HPDE6-E6E7 (cell line): ENCODE results near the gene FLRT1.
A peak's percentile ranks its signal among the peaks of the same experiment; 100 is the strongest.

ENCODE experiments used
- DNase-seq: peaks from one replicate; pipeline ENCODE4 v3.0.0; 2011; ENCODE audit warnings: missing footprints; ENCODE audit errors: extremely low spot score

Gene FLRT1

DNA sequence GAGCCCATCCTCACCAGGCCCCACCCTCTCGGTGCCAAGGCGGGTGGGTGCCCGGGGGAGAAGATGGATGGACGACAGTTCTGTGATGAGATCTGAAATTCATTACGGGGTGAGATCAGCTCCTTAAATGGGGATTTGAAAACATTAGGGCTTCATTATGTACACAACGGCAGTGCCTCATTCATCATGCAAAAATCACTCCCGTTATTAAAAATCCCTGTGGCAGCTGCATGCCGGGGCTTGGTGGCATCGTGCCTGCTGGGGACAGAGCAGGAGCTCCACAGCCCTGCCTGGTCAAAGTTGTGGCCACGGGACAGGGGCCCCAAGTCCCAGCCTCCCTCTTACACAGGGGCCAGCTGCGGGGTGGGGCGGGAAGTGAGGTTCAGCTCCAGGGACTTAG lies 29.3 kb upstream of the FLRT1 start:
- no peak for DNase-seq

DNA sequence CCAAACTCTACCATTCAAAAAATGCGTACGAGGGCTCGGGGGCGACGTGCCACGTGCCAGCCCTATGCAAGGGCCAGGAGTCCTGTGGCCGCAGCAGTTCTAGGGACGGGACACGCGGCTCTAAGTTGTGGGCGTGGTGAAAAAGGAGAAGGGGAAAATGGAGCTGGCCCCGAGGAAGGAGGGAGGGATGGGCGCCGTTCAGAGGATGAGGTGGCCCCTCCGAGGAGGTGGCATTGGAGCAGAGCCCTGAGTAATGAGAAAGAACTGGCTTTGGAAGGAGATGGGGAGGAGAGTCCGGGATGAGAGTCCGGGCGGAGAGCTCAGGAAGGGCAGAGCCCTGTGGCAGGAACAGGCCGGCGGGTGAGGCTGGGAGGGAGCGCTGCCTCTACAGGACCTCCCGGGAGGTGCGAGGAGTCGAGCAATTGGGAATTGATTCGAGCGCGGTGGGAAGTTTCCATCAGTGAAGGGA lies 28.5 kb upstream of the FLRT1 start:
- DNase-seq = no peak

DNA sequence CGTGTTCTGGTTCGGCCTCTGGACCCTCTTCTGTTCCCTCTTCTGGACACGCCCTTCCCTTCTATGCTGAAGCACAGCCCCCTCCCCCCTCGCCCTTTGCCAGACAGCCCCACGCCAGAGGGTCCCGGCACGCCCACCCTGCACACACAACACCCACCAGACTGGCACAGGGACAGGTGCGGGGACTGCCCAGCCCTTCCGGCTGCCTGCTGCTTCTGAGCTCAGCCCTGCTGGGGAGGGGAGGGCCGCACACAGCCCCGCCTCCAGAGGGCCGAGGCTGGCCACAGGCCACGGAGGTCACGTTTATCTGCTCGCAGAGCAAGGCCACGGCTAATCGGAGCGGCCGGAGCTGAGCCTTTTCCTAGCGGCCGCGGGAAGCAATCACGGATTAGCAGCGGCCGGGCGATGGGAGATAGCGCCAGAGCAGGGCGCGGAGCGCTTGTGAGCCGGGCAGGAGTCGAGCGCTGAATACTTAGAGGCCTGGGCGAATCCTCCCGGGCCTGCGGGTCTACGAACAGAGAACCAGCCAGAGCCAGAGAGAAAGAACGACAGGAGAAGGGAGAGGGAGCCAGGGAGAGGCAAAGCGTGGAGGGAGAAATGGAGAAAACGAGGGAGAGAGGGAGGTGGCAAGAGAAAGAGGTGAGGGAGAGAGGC lies 28.0 kb upstream of the FLRT1 start:
- no peak for DNase-seq

DNA sequence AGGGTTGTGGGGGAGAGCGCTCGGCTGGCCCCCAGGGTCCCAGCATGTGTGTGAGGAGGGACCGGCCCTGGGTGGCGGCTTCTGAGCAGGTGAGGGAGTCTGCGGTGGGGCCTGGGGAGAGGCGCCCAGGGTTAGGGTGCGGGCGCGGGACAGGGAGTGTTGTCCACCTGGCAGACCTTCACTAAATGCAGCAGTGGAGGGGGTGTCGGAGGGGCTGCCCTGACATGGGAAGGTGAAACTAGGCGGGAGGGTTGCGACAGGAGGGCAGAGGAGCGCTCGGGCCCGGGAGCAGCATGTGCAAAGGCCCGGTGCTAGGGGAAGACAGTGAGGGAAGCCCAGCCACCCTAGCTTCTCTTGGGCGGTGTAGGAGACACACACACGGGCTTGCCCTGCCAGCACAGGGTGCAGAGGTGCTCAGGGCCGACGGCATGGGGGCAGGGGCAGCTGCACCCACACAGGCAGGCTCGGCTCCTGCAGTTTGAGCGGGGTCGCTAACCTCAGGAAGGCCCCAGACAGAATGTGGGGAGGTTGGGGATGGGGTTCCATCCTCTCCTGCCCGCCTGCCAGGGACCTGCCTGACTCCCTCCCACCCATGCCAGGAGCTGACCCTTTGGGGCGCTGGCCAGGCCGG lies 27.3 kb upstream of the FLRT1 start:
- no peak for DNase-seq

DNA sequence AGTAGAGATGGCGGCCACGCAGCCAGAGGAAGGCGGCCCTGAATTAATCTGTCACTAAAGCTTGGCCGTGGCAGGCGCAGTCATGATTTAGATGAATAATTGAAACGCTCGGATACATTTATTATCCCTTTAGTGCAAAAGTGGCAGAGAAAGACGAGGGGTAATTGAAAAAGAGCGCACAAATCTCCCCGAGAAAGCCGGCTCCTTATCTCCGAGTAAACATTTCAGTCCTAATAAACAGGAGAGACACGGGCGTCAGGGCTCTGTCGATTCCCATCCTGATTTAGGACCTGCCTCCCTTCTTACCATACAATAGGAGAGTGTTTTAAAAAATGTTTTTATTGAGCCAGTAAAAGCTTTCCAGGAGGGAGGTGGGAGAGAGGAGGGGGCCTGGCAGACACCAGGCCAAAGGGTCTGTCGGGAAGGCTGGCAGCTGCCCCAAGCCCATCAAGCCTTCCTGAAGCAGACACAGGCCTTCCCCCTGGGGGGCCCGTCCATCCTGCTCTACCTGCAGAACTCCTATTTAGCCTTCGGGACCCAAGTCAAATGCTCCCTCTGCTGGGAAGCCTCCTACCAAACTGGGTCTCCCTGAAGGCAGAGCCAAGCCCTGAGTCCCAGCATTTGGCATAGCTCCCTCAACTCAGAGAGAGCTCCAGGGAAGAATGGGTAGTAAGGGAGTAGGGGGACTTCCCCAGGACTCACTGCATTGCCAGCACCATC lies 26.7 kb upstream of the FLRT1 start:
- DNase-seq = no peak

DNA sequence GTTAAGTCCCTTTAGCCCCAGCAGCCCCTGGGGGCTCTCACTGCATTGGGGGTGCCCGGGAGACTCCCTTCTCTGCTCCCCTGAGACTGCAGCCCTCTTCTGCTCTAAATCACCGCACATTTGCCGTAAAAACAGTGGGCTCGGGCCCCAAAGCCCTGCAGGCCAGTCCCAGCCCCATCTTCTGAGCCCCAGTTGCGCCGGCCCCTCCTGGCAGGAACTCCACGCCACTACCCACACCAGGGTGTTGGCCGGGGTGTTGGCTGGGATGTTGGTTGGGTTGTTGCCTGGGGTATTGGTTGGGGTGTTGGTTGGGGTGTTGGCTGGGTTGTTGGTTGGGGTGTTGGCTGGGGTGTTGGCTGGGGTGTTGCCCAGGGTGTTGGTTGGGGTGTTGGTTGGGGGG lies 26.0 kb upstream of the FLRT1 start:
- DNase-seq = no peak

DNA sequence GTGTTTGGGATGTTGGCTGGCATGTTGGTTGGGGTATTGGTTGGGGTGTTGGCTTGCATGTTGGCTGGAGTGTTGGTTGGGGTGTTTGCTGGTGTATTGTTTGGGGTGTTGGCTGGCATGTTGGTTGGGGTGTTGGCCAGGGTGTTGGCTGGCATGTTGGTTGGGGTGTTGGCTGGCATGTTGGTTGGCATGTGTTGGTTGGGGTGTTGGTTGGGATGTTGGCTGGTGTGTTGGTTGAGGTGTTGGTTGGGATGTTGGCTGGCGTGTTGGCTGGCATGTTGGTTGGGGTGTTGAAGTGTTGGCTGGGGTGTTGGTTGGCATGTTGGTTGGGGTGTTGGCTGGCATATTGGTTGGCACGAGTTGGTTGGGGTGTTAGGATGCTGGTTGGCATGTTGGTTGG lies 24.9 kb upstream of the FLRT1 start:
- DNase-seq = no peak

DNA sequence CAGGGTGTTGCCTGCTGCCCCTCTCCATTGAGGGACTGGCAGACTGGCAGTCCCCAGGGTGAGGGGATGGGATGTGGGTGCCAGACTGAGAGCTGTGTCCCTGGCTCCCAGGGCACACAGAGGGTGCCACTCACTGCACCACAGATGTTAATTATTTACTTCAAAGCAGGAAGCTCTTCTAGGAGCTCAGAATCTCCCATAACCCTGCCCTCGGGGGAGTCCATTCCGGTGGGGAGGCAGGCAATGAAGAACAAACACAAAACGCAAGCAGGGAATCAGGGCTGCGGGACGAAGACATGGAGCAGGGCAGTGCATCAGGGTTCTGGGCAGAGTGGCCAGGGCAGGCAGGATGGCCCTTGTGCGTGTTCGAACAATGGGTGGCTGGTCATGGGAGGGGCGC lies 24.4 kb upstream of the FLRT1 start:
- DNase-seq = no peak

DNA sequence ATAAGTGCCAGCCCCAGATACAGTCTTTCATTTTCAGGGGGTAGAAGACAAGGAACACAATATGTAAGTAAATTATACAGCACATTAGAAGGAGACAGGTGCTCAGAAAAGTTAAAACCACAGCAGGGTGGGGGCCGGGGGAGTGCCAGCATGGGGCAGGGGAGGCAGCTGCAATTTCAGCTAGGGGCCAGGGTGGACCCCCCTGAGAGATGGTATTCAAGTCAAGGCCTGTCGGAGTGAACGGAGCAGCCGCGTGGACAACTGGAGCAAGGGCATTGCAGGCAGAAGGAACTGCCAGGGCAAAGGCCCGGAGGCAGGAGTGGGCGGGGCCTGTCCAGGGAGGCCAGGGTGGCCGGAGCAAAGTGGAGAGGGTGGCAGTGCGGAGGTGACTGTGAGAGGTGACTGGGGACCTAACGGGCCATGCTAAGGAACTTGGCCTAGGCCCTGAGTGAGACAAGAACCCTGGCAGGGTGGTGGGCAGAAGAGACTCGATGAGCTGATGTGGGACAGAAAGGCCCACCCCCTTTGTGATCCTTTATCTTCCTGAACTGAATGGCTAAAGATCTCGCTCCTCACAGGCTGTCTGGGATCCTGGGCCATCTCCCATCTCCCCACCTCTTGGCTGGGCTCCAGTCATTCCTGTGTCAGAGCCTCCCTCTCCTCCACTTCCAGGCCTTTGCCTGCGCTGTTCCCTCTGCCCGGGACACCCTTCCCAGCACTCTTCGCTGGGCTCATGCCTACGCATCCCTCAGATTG lies 22.4 kb upstream of the FLRT1 start:
- DNase-seq = no peak

DNA sequence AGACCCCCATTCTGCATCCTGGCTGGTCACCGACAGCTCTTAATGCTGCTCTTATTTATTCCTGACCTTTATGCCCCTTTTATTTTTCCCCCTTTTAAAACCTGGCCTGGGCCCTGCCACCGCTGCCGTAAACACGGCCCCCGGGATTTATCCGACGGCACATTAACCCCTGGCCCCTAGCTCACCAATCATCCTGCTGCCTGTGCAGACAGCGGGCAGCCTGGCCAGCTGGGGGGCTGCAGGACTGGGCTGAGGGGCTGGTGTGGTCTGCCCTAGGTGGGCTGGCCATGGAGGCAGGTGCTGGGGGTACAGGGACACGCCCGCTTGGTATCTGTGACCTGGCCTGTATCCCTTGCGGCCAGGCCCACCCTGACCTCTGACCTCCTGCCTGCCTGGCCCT lies 21.4 kb upstream of the FLRT1 start:
- no peak for DNase-seq

DNA sequence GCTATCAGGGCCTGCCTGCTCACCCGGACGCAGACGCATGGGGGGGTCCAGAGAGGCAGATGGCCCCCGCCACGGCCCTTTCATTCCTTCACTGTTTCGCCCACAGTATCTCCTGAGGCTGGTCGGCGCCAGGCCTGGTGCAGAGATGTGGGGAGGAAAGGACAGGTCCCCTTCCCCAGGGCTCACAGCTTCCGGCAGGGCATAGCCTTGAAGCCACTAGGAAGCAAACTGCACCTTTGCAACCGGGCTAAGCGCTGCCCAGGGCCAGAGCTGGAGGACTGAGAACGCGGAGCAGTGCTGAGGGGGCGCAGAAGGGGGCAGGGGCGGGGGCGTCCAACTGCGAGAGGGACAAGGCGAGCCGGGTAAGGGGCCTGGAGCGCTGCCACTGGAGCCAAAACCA lies 20.2 kb upstream of the FLRT1 start:
- DNase-seq = no peak

DNA sequence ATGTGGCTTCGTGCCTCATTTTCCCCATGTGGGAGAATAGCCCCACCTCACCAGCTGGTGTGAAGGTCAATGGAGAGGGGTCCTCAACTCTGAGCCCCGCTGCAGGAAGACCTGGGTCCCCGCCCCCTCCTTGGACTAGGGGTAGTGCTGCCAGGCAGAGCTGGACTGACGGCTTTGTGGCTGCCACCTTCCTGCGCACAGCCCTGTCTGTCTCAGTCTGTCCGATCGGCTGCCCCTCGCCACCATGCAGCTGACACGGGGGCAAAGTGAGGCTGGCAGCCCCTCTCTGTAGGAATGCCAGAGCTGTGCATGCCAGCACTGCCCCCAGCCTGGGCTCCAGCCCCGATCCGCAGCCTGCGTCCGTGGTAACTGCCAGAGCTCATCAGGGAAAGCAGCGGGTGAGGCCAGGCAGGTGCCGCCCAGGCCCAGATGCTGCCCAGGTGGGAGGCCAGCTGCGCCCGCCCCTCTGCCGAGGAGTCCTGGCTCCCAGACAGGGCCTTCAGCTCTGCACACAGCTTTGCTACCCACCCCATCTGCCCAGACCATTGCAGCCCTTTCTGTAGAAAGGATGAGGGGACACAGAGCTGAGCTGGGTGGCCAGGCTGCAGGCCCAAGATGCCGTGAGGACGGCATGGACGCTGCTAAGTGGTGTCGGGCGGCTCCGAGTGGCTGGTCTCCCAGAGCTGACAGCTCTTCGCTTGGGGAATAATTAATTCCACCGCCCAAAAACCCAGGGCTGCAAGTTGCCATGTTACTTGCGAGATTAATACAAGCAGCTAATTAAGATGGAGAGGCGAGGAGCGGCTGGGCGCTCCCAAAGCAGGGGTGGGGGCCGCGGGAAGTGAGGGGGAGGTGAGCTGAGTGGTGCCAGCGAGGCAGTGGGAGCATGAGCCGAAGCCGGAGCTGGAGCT lies 19.5 kb upstream of the FLRT1 start:
- no peak for DNase-seq

DNA sequence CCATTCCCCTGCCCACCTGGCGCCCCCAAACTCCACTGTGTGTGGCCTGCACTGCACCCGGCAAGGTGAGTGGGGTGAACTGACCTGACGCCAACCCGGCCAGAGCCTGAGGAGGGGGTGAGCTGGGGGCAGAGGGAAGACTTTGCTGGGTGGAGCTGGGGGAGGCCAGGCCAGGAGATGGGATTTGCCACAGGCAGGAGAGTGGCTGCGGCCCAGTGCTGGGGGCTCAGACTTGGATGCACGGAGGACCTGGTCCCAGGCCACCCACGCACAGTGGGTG lies 17.8 kb upstream of the FLRT1 start:
- no peak for DNase-seq

DNA sequence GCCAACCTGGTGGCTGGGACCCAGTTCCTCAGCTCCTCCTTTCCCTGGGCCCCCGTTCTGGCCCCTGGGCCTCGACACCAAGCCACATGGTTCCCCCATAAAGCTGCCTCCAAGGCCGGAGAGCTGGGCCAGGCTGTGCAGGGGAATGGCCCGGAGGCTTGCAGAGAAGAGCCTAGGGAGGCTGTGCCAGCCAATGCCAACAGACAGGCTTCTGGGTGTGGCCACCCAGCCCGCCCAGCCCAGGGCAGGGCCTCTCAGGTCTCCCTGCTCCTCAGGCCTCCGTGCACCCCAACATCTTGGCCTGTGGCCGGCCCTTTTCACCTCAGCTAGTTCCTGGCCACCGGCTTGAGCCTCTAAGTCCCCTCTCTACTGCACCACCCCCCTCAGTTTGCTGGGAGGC lies 17.4 kb upstream of the FLRT1 start:
- no peak for DNase-seq

DNA sequence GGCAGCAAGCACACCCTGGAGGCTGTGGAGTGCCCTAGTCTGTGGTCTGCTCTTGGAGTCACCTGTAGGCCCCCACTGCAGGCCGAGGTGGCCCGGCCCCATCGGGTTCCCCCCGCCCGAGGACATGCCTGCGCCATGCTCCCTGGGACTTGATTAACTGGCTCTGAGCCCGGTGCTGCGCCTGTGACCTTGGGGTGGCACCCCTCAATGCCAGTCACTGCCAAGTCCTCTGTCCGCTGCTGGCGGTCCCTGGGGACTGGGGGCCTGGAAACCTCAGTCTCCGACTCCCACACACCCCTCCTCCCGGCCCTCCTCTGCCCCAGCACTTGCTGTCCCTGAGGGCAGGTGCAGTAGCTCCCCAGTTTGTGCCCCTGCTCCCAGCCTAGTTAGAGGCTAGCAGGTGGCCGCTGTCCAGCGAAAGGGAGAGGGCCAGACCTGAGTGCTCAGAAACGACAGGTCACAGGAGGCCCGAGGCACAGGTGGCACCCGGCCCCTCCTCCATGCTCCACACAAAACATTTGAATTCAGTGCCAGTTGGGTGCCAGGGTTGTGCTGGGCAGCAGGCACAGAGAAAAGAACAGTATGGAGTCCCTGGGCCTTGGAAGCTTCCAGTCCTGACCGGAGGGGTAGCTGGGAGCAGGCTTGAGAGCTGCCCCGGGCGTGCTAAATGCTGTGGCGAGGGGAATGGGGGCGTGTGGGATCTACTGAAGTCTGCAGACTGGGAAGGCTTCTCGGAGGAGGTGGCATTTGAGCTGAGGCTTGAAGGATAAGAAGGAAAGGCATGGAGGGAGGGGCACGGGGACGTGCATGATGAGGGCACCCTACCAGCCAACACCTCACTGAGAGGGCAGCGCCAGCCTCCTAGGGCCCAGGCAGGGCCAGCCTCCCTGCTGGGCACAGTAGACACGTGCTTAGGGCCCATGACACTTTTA lies 16.4 kb upstream of the FLRT1 start:
- DNase-seq = no peak

DNA sequence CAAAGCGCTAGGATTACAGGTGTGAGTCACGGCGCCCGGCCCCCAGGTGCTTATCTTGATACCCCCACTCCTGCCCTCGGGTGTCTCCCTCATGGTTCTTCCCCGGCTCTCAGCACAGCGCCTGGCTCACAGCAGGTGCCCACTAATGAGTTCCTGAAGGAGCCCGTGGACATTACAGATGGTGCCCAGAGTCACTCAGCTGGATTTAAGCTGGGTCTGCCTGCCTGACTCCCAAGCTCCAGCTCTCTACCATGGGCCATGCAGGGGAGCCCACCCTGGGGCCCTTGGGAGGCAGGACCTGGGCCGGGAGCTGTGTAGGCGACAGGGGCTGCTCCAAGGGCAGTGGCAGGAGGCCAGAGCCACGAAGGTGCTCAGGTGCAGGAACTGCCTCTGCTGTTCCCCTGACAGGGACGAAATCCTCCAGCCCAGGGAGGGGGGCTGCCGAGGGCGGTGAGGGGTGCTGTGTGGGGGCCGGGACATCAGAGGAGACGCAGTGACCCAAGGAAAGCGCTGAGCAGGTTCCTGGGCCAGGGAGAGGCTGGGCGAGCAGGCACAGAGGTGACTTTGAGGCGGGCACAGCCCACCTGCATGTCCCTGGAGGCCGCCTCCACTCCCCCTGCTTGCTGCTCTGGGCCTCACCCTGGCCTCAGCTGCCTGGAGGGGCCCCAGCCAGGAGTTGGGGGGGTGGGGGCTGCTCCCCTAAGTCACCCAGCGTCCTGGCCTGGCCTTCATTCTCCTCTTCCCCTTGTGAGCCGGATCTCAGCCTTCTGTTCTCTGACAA lies 14.6 kb upstream of the FLRT1 start:
- DNase-seq = no peak

DNA sequence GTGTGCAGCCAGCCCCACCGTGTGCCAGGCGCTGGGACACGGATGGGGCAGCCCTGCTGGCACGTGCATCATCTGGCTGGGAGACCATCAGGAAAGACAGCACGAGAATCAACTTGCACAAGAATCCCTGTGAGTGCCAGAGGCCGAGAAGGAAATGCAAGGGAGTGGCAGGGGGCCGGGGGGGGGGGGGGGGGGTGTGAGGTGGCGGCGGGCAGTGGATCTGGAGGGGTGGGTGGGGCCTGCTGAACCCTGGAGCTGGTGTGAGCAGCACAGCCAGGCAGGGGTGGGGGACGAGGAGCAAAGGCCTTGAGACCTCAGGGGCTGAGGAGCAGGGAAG lies 14.0 kb upstream of the FLRT1 start:
- DNase-seq = peak; percentile 59

DNA sequence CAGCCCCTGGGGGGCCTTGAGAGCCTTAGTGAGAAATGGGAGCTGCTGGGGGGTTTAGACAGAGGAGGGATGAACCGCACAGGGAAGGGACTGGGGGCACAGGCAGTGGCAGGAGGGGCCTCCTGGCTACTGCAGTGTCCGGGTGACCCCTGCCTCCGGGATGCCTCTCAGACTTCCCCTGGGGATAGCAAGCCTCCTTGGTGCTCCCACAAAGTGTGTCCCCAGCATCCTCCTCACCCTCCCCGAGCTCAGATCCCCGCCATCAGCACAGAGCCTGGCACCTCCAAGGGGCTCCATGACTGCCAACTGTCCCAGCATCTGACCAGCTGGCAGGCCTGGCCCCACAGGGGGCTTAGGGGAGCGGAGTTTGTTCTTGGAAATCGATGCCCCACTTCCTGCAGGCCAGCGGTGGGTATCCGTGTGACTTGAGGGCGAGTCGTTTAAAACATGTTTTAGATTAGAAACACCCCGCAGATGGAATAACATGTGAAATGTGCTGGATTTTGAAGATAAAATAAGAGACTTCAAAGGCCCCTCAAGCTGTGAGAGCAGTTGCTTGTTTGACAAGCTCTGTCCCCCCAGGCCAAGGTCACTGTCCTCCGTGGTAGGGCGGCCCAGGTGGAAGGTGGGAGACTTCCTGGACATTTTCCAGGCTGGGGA lies 13.5 kb upstream of the FLRT1 start:
- DNase-seq = no peak
